IMR-90 (cell line): ENCODE results near the gene THOP1. TPM values are rescaled to one million over a fixed set of nuclear protein-coding genes. Genes with fewer than 3 reads are reported as not detected.

Experiments used
- ATAC-seq: fragments of 200-7000 bp; cut with Tn5 transposase; 2 replicates; pipeline ENCODE4 v1.9.1; 2020; ENCODE audit warnings: low read depth, mild to moderate bottlenecking, moderate library complexity
- BruUV-seq: library from RNA; stranded (reverse); fragments of 400-500 nt; replicated peaks from 2 replicates; lab custom pipeline; 2021; lab: Mats Ljungman, UMichigan
- CTCF ChIA-PET: fragments of 300-600 bp; formaldehyde crosslinking; extraction: SDS; loops from one replicate; lab custom pipeline; 2021; ENCODE audit warnings: antibody characterized with exemption; lab: Yijun Ruan, JAX
- POLR2A ChIA-PET: fragments of 300-600 bp; sonication (Branson Sonifier 250); formaldehyde crosslinking; loops from one replicate; lab custom pipeline; 2022; ENCODE audit warnings: antibody characterized with exemption; ENCODE audit not compliant: unreplicated experiment; lab: Charles Lee
- DNase-seq: peaks from one replicate; pipeline ENCODE4 v3.0.0; 2013
- H2AFZ ChIP-seq: replicated peaks from 2 replicates; pipeline ENCODE3; 2013; ENCODE audit warnings: low read length, mild to moderate bottlenecking; ENCODE audit not compliant: poor library complexity
- H2AK5ac ChIP-seq: 2 replicates; pipeline ENCODE4 v1.6.1; 2013; ENCODE audit warnings: low read depth, low read length, inconsistent platforms
- H2AK9ac ChIP-seq: replicated peaks from 2 replicates; pipeline ENCODE3; 2013; ENCODE audit warnings: mild to moderate bottlenecking, low read depth, low read length, moderate library complexity; ENCODE audit not compliant: poor library complexity
- H2BK120ac ChIP-seq: 2 replicates; pipeline ENCODE4 v1.6.1; 2013; ENCODE audit warnings: low read depth, low read length, inconsistent platforms
- H2BK15ac ChIP-seq: 3 replicates; pipeline ENCODE4 v1.6.1; 2013; ENCODE audit warnings: low read depth, low read length, inconsistent platforms
- H2BK20ac ChIP-seq: 2 replicates; pipeline ENCODE4 v1.6.1; 2013; ENCODE audit warnings: low read depth, mild to moderate bottlenecking, inconsistent platforms, low read length, moderate library complexity
- H2BK5ac ChIP-seq: 2 replicates; pipeline ENCODE4 v1.6.1; 2013; ENCODE audit warnings: mild to moderate bottlenecking, low read depth, low read length, inconsistent platforms; ENCODE audit not compliant: poor library complexity, severe bottlenecking
- H3K14ac ChIP-seq: replicated peaks from 2 replicates; pipeline ENCODE4 v1.6.1; 2013; ENCODE audit warnings: low read depth, low read length, inconsistent platforms
- H3K18ac ChIP-seq: 2 replicates; pipeline ENCODE4 v1.6.1; 2013; ENCODE audit warnings: low read depth, low read length, control low read depth
- H3K23ac ChIP-seq: 2 replicates; pipeline ENCODE4 v1.6.1; 2013; ENCODE audit warnings: low read depth, low read length, inconsistent platforms
- H3K27ac ChIP-seq: 2 replicates; pipeline ENCODE4 v1.5.1; 2013; ENCODE audit warnings: mild to moderate bottlenecking, control low read depth, low read length; ENCODE audit not compliant: insufficient read depth
- H3K27me3 ChIP-seq: 2 replicates; pipeline ENCODE4 v1.6.1; 2013; ENCODE audit warnings: low read length; ENCODE audit not compliant: control insufficient read depth, insufficient read depth
- H3K36me3 ChIP-seq: 2 replicates; pipeline ENCODE4 v1.6.1; 2013; ENCODE audit warnings: low read length, mixed read lengths; ENCODE audit not compliant: control insufficient read depth, insufficient read depth
- H3K4ac ChIP-seq: 2 replicates; pipeline ENCODE4 v1.6.1; 2013; ENCODE audit warnings: low read depth, low read length, inconsistent platforms
- H3K4me1 ChIP-seq: 2 replicates; pipeline ENCODE4 v1.6.1; 2013; ENCODE audit warnings: low read length, mixed read lengths; ENCODE audit not compliant: control insufficient read depth, insufficient read depth
- H3K4me2 ChIP-seq: 2 replicates; pipeline ENCODE4 v1.6.1; 2013; ENCODE audit warnings: low read depth, mild to moderate bottlenecking, control low read depth, low read length, moderate library complexity
- H3K4me3 ChIP-seq: 2 replicates; pipeline ENCODE4 v1.5.1; 2013; ENCODE audit warnings: low read depth, mild to moderate bottlenecking, control low read depth, low read length, moderate library complexity; ENCODE audit not compliant: insufficient read depth
- H3K56ac ChIP-seq: 2 replicates; pipeline ENCODE4 v1.6.1; 2013; ENCODE audit warnings: low read length, inconsistent platforms; ENCODE audit not compliant: insufficient read depth; ENCODE audit errors: extremely low read depth
- H3K79me1 ChIP-seq, 2 experiments: 2 replicates each; pipeline ENCODE4 v1.6.1; 2013; ENCODE audit warnings: low read length in 2 of 2, inconsistent platforms in 1 of 2, low read depth in 1 of 2
- H3K9ac ChIP-seq: 2 replicates; pipeline ENCODE4 v1.6.1; 2013; ENCODE audit warnings: low read depth, low read length, control low read depth
- H3K9me1 ChIP-seq: 2 replicates; pipeline ENCODE4 v1.6.1; 2013; ENCODE audit warnings: low read length, inconsistent platforms; ENCODE audit not compliant: insufficient read depth
- H3K9me3 ChIP-seq: 2 replicates; pipeline ENCODE4 v1.6.1; 2013; ENCODE audit warnings: low read length; ENCODE audit not compliant: control insufficient read depth, insufficient read depth
- H4K20me1 ChIP-seq: 2 replicates; pipeline ENCODE4 v1.6.1; 2013; ENCODE audit warnings: low read length, inconsistent platforms; ENCODE audit not compliant: insufficient read depth
- H4K5ac ChIP-seq: 2 replicates; pipeline ENCODE4 v1.6.1; 2013; ENCODE audit warnings: mild to moderate bottlenecking, low read depth, low read length, control low read depth
- H4K8ac ChIP-seq, 2 experiments: 2 replicates each; pipeline ENCODE4 v1.6.1; 2013; ENCODE audit warnings: low read depth in 2 of 2, low read length in 2 of 2, control low read depth in 1 of 2, inconsistent platforms in 1 of 2
- H4K91ac ChIP-seq: 2 replicates; pipeline ENCODE4 v1.6.1; 2013; ENCODE audit warnings: low read depth, low read length, inconsistent platforms; ENCODE audit not compliant: insufficient read depth
- BHLHE40 ChIP-seq: fragments of 150-350 bp; IDR thresholded peaks from 2 replicates; pipeline ENCODE4 v1.6.1; 2016; ENCODE audit warnings: mild to moderate bottlenecking, low read depth, low read length
- CEBPB ChIP-seq: IDR thresholded peaks from 2 replicates; pipeline ENCODE4 v1.6.1; 2012; ENCODE audit warnings: low read depth, low read length, improper control_type of control experiment
- CHD1 ChIP-seq: IDR thresholded peaks from 2 replicates; pipeline ENCODE4 v1.6.1; 2012; ENCODE audit warnings: low read depth, low read length, improper control_type of control experiment
- FOS ChIP-seq: fragments of 150-350 bp; IDR thresholded peaks from 2 replicates; pipeline ENCODE4 v1.6.1; 2016; ENCODE audit warnings: low read depth, low read length
- MAFK ChIP-seq: IDR thresholded peaks from 2 replicates; pipeline ENCODE4 v1.6.1; 2012; ENCODE audit warnings: low read depth, low read length, improper control_type of control experiment
- MAZ ChIP-seq: IDR thresholded peaks from 2 replicates; pipeline ENCODE4 v1.6.1; 2012; ENCODE audit warnings: low read depth, mild to moderate bottlenecking, low read length, improper control_type of control experiment, moderate library complexity, borderline replicate concordance
- MXI1 ChIP-seq: IDR thresholded peaks from 2 replicates; pipeline ENCODE4 v1.6.1; 2012; ENCODE audit warnings: low read depth, mild to moderate bottlenecking, low read length, moderate library complexity, borderline replicate concordance
- NFE2L2 ChIP-seq: fragments of 150-350 bp; IDR thresholded peaks from 2 replicates; pipeline ENCODE4 v1.6.1; 2016; ENCODE audit warnings: low read depth, mild to moderate bottlenecking, low read length
- POLR2A ChIP-seq: IDR thresholded peaks from 2 replicates; pipeline ENCODE4 v1.6.1; 2012; ENCODE audit warnings: mild to moderate bottlenecking, low read depth, low read length
- RAD21 ChIP-seq: IDR thresholded peaks from 2 replicates; pipeline ENCODE4 v1.6.1; 2012; ENCODE audit warnings: low read length, improper control_type of control experiment
- RCOR1 ChIP-seq: IDR thresholded peaks from 2 replicates; pipeline ENCODE4 v1.6.1; 2012; ENCODE audit warnings: mild to moderate bottlenecking, low read length, improper control_type of control experiment; ENCODE audit not compliant: insufficient replicate concordance
- RFX5 ChIP-seq: IDR thresholded peaks from 2 replicates; pipeline ENCODE4 v1.8.0; 2012; ENCODE audit warnings: low read depth, mild to moderate bottlenecking, low read length, moderate library complexity
- SMC3 ChIP-seq: fragments of 150-350 bp; IDR thresholded peaks from 2 replicates; pipeline ENCODE4 v1.6.1; 2016; ENCODE audit warnings: low read depth, mild to moderate bottlenecking, antibody characterized with exemption, low read length, moderate library complexity
- WGBS, 2 experiments: methylation state at CpG; one replicate each; pipeline versions ENCODE4 v1.1.5 to v1.1.7; 2013; ENCODE audit warnings: missing lambda C conversion rate in 2 of 2; ENCODE audit not compliant: insufficient read length in 1 of 2; ENCODE audit errors: extremely low coverage in 2 of 2; 5-methylcytosine and 5-hydroxymethylcytosine counted together
- dilution Hi-C: fragments of 300-500 bp; cut with HindIII; formaldehyde crosslinking; loops from one replicate; pipeline ENCODE4 v1.14.3; 2018; ENCODE audit warnings: low sequenced_read_pairs; ENCODE audit not compliant: unreplicated experiment
- in situ Hi-C: fragments of 300-500 bp; cut with MboI; formaldehyde crosslinking; loops from 3 replicates; pipeline ENCODE4 v1.14.3; 2019; ENCODE audit warnings: low sequenced_read_pairs, inconsistent platforms, mixed read lengths
- intact Hi-C: fragments of 100-400 bp; cut with micrococcal nuclease; formaldehyde crosslinking; loops from 2 replicates; pipeline ENCODE4 v1.10.0; 2022
- polyA plus RNA-seq, 3 experiments: library from polyadenylated mRNA; depleted of rRNA; stranded (reverse); fragments of >200 nt; gene quantifications; 2 replicates each; pipeline ENCODE4 v1.2.3, GENCODE V29; 2012; ENCODE audit warnings: low replicate concordance in 1 of 3
- total RNA-seq: library from RNA; depleted of rRNA; stranded (reverse); fragments of >200 nt; gene quantifications from 2 replicates; pipeline ENCODE4 v1.2.3, GENCODE V29; 2012
- TF ChIP-seq, protein P1 (sequence below): fragments of 150-350 bp; IDR thresholded peaks from 2 replicates; pipeline ENCODE4 v1.6.1; 2017; ENCODE audit warnings: mild to moderate bottlenecking, antibody characterized with exemption, low read length, low read depth
- TF ChIP-seq, protein P2 (sequence below): fragments of 150-350 bp; IDR thresholded peaks from 2 replicates; pipeline ENCODE4 v1.6.1; 2016; ENCODE audit warnings: low read depth, mild to moderate bottlenecking, low read length, moderate library complexity, borderline replicate concordance
- TF ChIP-seq, protein P3 (sequence below): conservative IDR thresholded peaks from 2 replicates; pipeline ENCODE4 v1.5.1; 2012; ENCODE audit warnings: mild to moderate bottlenecking, low read depth, low read length, improper control_type of control experiment

THOP1 gene
- total and polyA plus RNA-seq, 2 of the 4 experiments (the other 2 are of a cell fraction), result 57.5 to 91.9 TPM

DNA sequence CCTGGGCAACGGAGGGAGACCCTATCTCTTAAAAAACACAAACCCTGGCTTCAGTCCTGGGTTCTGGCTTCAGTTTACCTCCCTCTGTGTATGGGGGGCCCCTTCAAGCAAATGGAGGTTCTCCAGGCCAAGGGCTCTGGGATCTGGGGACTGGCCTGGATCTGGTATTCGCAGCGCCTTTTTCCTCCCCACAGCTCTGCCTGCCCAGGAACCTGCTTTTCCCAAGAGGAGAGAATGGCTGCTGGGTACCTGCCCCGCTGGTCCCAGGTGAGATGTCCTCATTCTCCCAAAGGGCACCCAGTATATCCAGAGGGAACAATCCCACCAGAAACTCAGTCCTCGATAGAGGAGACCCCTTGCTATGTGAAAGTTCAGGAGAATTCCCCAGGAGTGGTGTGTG lies 37.5 kb downstream of the THOP1 start:
- in situ Hi-C loops (no loop called here), intact Hi-C loops (no loop called here), dilution Hi-C loops (no loop called here)
- Histone ChIP-seq H3K23ac (no peak overlapping the region), H2AK9ac (no peak overlapping the region), H3K27me3 (no peaks in the 10 kb centered on the region), H3K79me1 (peaks cover 6 to 11% of the 10 kb centered on the region in 2 experiments; a peak in 2 of 4 replicates), H3K27ac (no peak overlapping the region), H3K18ac (no peak overlapping the region), H3K9me1 (0 out of 2 replicates have a peak, but pooled peaks cover 4% of the 10 kb centered on the region), H2BK120ac (no peak overlapping the region), H4K5ac (no peak overlapping the region), H3K4me3 (no peak overlapping the region), H4K20me1 (no peaks in the 10 kb centered on the region), H3K56ac (no peak overlapping the region), H2AK5ac (no peak overlapping the region), H2AFZ (no peak overlapping the region), H3K36me3 (peaks cover 14% of the 10 kb centered on the region; the same call in 1 of the 2 replicates), H3K14ac (no peak overlapping the region), H2BK20ac (no peak overlapping the region), H4K8ac (no peak overlapping the region), H3K4me2 (no peak overlapping the region), H3K4me1 (no peaks in the 10 kb centered on the region; the same call in 1 of the 2 replicates), H2BK5ac (no peak overlapping the region), H4K91ac (no peak overlapping the region), H3K4ac (no peak overlapping the region), H2BK15ac (no peak overlapping the region), H3K9me3 (peaks cover 9% of the 10 kb centered on the region; the same call in 1 of the 2 replicates), H3K9ac (no peak overlapping the region)
- no TSS peak for BruUV-seq
- WGBS, 2 experiments, result no CpG with 5 or more reads among the region's 5 CpGs
- ChIA-PET POLR2A (no interaction called here), CTCF (no interaction called here)
- ATAC-seq (no peak), DNase-seq (no peak)
- no peak for TF ChIP-seq MXI1
- no peak for TF ChIP-seq BHLHE40
- TF ChIP-seq, protein P1, sequence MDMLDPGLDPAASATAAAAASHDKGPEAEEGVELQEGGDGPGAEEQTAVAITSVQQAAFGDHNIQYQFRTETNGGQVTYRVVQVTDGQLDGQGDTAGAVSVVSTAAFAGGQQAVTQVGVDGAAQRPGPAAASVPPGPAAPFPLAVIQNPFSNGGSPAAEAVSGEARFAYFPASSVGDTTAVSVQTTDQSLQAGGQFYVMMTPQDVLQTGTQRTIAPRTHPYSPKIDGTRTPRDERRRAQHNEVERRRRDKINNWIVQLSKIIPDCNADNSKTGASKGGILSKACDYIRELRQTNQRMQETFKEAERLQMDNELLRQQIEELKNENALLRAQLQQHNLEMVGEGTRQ, result no peak
- no peak for TF ChIP-seq CEBPB
- TF ChIP-seq, protein P2, sequence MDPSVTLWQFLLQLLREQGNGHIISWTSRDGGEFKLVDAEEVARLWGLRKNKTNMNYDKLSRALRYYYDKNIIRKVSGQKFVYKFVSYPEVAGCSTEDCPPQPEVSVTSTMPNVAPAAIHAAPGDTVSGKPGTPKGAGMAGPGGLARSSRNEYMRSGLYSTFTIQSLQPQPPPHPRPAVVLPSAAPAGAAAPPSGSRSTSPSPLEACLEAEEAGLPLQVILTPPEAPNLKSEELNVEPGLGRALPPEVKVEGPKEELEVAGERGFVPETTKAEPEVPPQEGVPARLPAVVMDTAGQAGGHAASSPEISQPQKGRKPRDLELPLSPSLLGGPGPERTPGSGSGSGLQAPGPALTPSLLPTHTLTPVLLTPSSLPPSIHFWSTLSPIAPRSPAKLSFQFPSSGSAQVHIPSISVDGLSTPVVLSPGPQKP, result no peak
- no peak for TF ChIP-seq NFE2L2
- no peak for TF ChIP-seq CHD1
- no peak for TF ChIP-seq SMC3
- no peak for TF ChIP-seq RCOR1
- TF ChIP-seq, protein P3, sequence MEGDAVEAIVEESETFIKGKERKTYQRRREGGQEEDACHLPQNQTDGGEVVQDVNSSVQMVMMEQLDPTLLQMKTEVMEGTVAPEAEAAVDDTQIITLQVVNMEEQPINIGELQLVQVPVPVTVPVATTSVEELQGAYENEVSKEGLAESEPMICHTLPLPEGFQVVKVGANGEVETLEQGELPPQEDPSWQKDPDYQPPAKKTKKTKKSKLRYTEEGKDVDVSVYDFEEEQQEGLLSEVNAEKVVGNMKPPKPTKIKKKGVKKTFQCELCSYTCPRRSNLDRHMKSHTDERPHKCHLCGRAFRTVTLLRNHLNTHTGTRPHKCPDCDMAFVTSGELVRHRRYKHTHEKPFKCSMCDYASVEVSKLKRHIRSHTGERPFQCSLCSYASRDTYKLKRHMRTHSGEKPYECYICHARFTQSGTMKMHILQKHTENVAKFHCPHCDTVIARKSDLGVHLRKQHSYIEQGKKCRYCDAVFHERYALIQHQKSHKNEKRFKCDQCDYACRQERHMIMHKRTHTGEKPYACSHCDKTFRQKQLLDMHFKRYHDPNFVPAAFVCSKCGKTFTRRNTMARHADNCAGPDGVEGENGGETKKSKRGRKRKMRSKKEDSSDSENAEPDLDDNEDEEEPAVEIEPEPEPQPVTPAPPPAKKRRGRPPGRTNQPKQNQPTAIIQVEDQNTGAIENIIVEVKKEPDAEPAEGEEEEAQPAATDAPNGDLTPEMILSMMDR, result no peak
- no peak for TF ChIP-seq POLR2A
- no peak for TF ChIP-seq MAFK
- TF ChIP-seq FOS, result no peak
- TF ChIP-seq RFX5, result no peak
- no peak for TF ChIP-seq MAZ
- no peak for TF ChIP-seq RAD21
